Adrenal gland (tissue), 12 donors: ENCODE results near the gene SIMC1. TPM values are rescaled to one million over a fixed set of nuclear protein-coding genes. Genes with fewer than 3 reads are reported as not detected.
A peak's percentile ranks its signal among the peaks of the same experiment; 100 is the strongest.
"Not testable (repeated sequence)": the region's sequence is repeated elsewhere in the genome, so short reads cannot be mapped to it uniquely, and the experiment has no call there.

Experiments
- DNase-seq, 7 donors: peaks; one replicate each; pipeline ENCODE4 v3.0.0-alpha.2; 2019 to 2020
- H3K27ac ChIP-seq, 5 donors: fragments of 200-600 bp; sonication (generic) in 4 of 5; 1 replicate in 3 of 5; 2 replicates in 2 of 5; pipeline versions ENCODE4 v1.5.1 to v1.8.0; 2016 to 2020; ENCODE audit warnings: mild to moderate bottlenecking in 1 of 5
- H3K27me3 ChIP-seq: fragments of 200-600 bp; 2 replicates; pipeline ENCODE4 v1.8.0; 2021
- H3K36me3 ChIP-seq, 2 donors: fragments of 200-600 bp; replicated peaks in 1 of 2; 1 replicate in 1 of 2; 2 replicates in 1 of 2; pipeline versions ENCODE4 v1.5.1 to v1.8.0; 2018 to 2022
- H3K4me1 ChIP-seq, 2 donors: fragments of 200-600 bp; replicated peaks in 1 of 2; 1 replicate in 1 of 2; 2 replicates in 1 of 2; pipeline versions ENCODE4 v1.5.1 to v1.8.0; 2018 to 2021
- H3K4me3 ChIP-seq, 4 donors: fragments of 200-600 bp; sonication (generic) in 3 of 4; one replicate each; pipeline ENCODE4 v1.5.1; 2016 to 2018
- H3K9me3 ChIP-seq, 3 donors: fragments of 200-600 bp; sonication (generic) in 1 of 3; replicated peaks in 1 of 3; 1 replicate in 2 of 3; 2 replicates in 1 of 3; pipeline versions ENCODE4 v1.5.1 to v1.8.0; 2016 to 2021
- CTCF ChIP-seq, 6 experiments: fragments of 450-650 bp in 4 of 6; fragments of 200-600 bp in 2 of 6; sonication (generic) in 1 of 6; IDR thresholded peaks; 1 replicate in 5 of 6; 2 replicates in 1 of 6; pipeline versions ENCODE4 v1.5.1 to v1.8.0; 2016 to 2021; ENCODE audit warnings: antibody characterized with exemption in 6 of 6, mild to moderate bottlenecking in 2 of 6, moderate library complexity in 1 of 6
- WGBS, 4 donors: extraction: QIAGEN DNeasy Blood & Tissue Kit in 2 of 4; methylation state at CpG; one replicate each; pipeline versions ENCODE4 v1.1.5 to v1.1.7; 2013 to 2017; 5-methylcytosine and 5-hydroxymethylcytosine counted together
- intact Hi-C, 2 donors: fragments of 100-400 bp; cut with DNase I; formaldehyde crosslinking; loops; one replicate each; pipeline versions ENCODE4 v1.14.1 to v1.15.0; 2022 to 2023
- polyA plus RNA-seq, 3 donors: library from polyadenylated mRNA; stranded (reverse); fragments of 200-250 nt in 2 of 3; fragments of 350-450 nt in 1 of 3; fragmentation: Illumina TruSeq in 1 of 3; extraction: RNeasy Lipid Tissue Mini Kit (QIAGEN cat#74804) in 1 of 3; gene quantifications; one replicate each; pipeline ENCODE4 v1.2.3, GENCODE V29; 2013 to 2014
- total RNA-seq, 9 donors: library from RNA; depleted of rRNA in 4 of 9; stranded (reverse); fragments of >200 nt in 4 of 9; fragments of 120-200 nt in 1 of 9; fragmentation: NEBNext Ultra II Directional in 1 of 9; extraction: Animal tissue kit (Norgen Biotek cat#: 25700) in 1 of 9; gene quantifications; one replicate each; pipeline versions ENCODE4 v1.1.0 to v1.2.4, GENCODE V29; 2013 to 2023
- donor health status: healthy with polysubstance abuse.
- donor health status: Bipolar disorder and iron deficiency.
- donor health status: DM: yes; HTN: yes; CAD: no.
- donor health status: DM: no; HTN: no; CAD: no.
- donor health status: DM: no; HTN: no; CAD: no.
- donor health status: DM: yes; HTN: yes; CAD: no.

SIMC1 gene
- total and polyA plus RNA-seq, 12 donors = 25.7 to 85.3 (median 47.7) TPM

DNA sequence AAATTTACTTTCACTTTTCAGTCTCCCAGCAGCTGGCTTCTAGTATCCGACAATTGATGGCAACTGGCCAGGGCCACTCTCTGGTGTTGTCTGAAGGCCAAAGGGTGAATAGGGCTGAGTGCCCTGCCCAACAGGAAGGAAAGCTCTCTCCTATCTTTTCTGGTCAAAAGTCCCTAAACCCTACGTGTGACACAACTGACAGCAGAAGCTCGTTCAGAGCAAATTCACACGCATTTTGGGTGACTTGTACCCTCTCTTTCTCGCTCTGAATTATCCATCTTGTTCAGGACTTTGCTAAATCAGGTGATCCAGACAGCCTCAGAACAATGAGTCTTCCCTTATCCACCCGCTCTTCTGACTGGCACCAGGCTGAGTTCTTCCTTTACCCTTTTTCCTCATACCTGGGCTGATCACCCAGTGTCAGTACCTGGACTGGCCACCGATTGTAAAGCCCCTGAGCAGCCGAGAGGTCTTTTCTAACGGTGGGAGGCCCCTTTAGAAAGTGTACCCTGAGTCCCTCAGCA is 21.8 kb upstream of the SIMC1 start:
- H3K4me1 ChIP-seq, H3K27me3 ChIP-seq, H3K36me3 ChIP-seq, H3K9me3 ChIP-seq, H3K27ac ChIP-seq, intact Hi-C loops: not testable (repeated sequence)
- 48 to 67% (median 54%) methylated on average over 8 to 9 of the region's 9 CpGs for WGBS, 4 donors
- peak overlapping the region in 1 of 4 donors; percentile 26 for H3K4me3 ChIP-seq
- DNase-seq = peak; percentile 65 to 92 (median 86)

DNA sequence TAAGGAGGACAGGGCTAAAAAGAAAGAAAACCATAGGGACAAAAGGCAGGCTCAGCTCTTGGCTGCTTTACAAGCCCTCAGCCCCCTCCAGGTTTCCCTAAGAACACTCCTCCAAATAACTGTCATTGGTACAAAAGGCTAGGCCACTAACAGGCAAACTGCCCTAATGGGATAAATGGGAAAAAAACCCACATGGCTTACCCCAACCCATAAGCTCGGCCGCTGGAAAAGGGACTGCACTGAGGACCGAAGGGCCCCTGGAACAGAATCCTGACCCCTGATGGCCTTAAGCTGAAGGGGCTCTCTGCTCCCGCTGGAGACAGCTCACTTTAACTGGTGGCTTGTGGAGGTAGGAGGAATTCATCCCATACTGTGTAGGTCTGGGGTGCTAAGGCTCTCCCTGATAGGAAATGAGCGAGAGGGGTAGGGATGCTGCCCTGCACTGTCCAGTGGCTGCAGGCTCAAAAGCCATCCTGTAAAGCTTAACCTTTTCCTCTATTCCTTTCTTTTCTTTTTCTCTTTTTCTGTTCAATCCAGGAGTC is 21.0 kb upstream of the SIMC1 start:
- H3K27me3 ChIP-seq, intact Hi-C loops, H3K4me3 ChIP-seq, H3K36me3 ChIP-seq, H3K4me1 ChIP-seq, H3K27ac ChIP-seq, H3K9me3 ChIP-seq, DNase-seq: not testable (repeated sequence)
- 82 to 86% methylated on average over 4 to 5 of the region's 5 CpGs; no CpG with 5 or more reads in 2 of the 4 donors for WGBS, 4 donors

DNA sequence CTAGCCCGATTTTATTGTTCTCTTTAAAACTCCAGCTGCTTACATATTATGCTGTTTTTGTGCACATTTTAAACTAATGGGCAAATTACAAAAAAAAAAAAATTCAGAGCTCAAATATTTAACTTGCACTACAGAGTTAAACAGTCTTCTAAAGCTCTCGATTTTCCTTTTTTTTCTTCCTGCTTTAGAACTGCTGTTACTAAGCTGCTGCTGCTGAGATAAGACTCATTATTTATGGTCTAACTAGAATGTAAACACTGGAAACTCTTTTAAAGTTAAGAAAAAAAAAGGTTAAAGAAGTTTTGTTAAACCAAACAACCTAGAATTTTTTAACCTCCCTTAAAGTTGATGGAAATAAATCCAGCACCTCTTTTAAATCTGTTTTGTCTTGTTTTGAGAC is 20.5 kb upstream of the SIMC1 start:
- WGBS, 4 donors = 21 to 32% (median 29%) methylated on average over 2 of the region's 2 CpGs
- intact Hi-C loops = not testable (repeated sequence)

GRCh38 chr5:176222006-176222405 is 16.2 kb upstream of the SIMC1 start:
- H3K27me3 ChIP-seq, H3K36me3 ChIP-seq, intact Hi-C loops, H3K27ac ChIP-seq, H3K9me3 ChIP-seq, DNase-seq, H3K4me1 ChIP-seq, H3K4me3 ChIP-seq: not testable (repeated sequence)
- WGBS, 4 donors = 96 to 97% (median 96%) methylated on average over 24 to 37 of the region's 38 CpGs; no CpG with 5 or more reads in 1 of the 4 donors

More for the DNA sequence above, 20.5 kb upstream of the SIMC1 start:
- H3K27me3 ChIP-seq, H3K36me3 ChIP-seq, H3K27ac ChIP-seq, H3K4me3 ChIP-seq, DNase-seq, H3K9me3 ChIP-seq, H3K4me1 ChIP-seq: not testable (repeated sequence)

- WGBS, 4 donors = 75 to 81% methylated on average over 1 of the region's 1 CpG; no CpG with 5 or more reads in 2 of the 4 donors
- H3K4me3 ChIP-seq, DNase-seq, H3K27ac ChIP-seq, intact Hi-C loops, H3K27me3 ChIP-seq, H3K4me1 ChIP-seq, H3K36me3 ChIP-seq, H3K9me3 ChIP-seq: not testable (repeated sequence)
Observed at GRCh38 chr5:176228358-176228757, 9.9 kb upstream of the SIMC1 start.

DNA sequence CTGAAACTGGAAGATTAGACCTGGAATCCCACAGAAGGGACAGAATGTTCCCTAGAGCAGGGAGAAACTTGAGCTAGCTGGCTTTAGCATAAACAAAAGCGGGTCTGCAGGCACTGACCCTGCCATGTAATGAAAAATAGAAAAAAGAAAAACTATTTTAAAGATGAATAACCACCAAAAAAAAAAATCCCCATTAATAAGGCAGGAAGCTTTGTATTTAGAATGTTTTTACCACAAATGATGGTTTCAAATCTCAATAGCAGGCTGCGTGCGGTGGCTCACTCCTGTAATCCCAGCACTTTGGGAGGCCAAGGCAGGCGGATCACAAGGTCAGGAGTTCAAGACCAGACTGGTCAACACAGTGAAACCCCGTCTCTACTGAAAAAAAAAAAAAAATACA is 5.0 kb upstream of the SIMC1 start:
- 76 to 90% (median 85%) methylated on average over 5 of the region's 5 CpGs for WGBS, 4 donors
- H3K27ac ChIP-seq = not testable (repeated sequence)

DNA sequence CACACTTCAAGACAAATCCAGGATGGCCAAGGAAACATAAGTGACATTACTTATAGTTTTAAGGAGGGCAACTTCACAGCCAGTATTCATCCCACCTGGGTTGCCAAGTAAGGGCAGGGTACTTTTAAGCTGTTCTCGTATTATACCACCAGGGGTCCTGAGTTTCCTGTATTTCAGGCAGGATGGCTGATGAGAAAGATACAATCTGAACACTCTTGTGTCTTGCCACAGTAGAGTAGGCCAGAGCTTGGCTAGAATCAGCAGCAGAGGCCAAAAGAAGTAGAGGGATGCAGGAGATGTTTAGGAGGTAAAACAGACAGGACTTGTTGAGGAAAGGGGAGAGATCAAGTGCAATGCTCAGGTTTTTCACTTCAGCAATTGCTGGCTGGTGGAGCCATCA is 3.1 kb upstream of the SIMC1 start:
- H3K27me3 ChIP-seq, H3K36me3 ChIP-seq, H3K4me3 ChIP-seq, intact Hi-C loops, H3K4me1 ChIP-seq, H3K27ac ChIP-seq, H3K9me3 ChIP-seq: not testable (repeated sequence)
- DNase-seq = peak in 4 of 7 donors; percentile 34 to 58 (median 42)
- WGBS, 4 donors = 0 to 9% (median 4%) methylated on average over 1 of the region's 1 CpG
- TF ChIP-seq CTCF (IDR thresholded peaks at IDR 0.05) = peak; percentile 21 to 59 (median 47)

More for the DNA sequence above, 5.0 kb upstream of the SIMC1 start:
- H3K4me1 ChIP-seq, intact Hi-C loops, H3K27me3 ChIP-seq, H3K4me3 ChIP-seq, DNase-seq, H3K9me3 ChIP-seq, H3K36me3 ChIP-seq: not testable (repeated sequence)

- H3K27me3 ChIP-seq, intact Hi-C loops, H3K9me3 ChIP-seq, DNase-seq, H3K36me3 ChIP-seq, H3K4me1 ChIP-seq: not testable (repeated sequence)
- WGBS, 4 donors = 0% methylated on average over 1 of the region's 59 CpGs; no CpG with 5 or more reads in 3 of the 4 donors
- Histone ChIP-seq H3K27ac (peak overlapping the region in 2 of 5 donors; percentile 69 to 74), H3K4me3 (peak overlapping the region in 2 of 4 donors; percentile 34 to 68)
Observed at GRCh38 chr5:176238645-176239283, 540 bp downstream of the SIMC1 start.

DNA sequence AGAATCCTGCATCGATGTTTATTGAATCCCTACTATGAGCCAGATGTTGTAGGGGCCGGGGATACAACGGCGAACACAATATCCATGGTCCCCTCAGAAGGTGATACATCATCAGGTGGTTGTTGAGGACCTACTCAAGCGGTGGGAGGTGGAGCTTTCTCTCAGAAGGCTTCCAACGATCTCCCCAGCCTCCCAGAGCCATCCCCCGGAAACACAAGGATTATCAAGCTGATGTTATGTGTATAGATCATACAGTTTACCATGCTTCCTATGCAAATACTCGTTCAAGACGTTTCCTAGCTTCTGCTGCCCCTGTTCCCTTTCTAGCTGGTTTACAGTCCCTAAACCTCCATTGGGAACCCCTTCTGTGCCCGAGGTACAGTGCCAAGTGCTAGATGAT is 1.1 kb downstream of the SIMC1 start:
- H3K4me3 ChIP-seq, H3K9me3 ChIP-seq, H3K4me1 ChIP-seq, DNase-seq, intact Hi-C loops, H3K36me3 ChIP-seq, H3K27ac ChIP-seq, H3K27me3 ChIP-seq: not testable (repeated sequence)
- WGBS, 4 donors = no CpG with 5 or more reads among the region's 10 CpGs

GRCh38 chr5:176244318-176244717 is 6.1 kb downstream of the SIMC1 start:
- no CpG with 5 or more reads among the region's 2 CpGs for WGBS, 4 donors
- intact Hi-C loops, H3K9me3 ChIP-seq, H3K27ac ChIP-seq, DNase-seq, H3K27me3 ChIP-seq, H3K36me3 ChIP-seq, H3K4me3 ChIP-seq, H3K4me1 ChIP-seq: not testable (repeated sequence)
